Fibroblast of lung (primary cell): ENCODE data around the gene CIAO2A.

Source experiments
- EZH2 ChIP-seq: IDR thresholded peaks from 2 replicates; pipeline ENCODE4 v1.5.1; 2012; ENCODE audit warnings: low read length, control low read depth, mild to moderate bottlenecking; ENCODE audit errors: missing control alignments
- TF ChIP-seq, protein P1 (sequence below), 2 donors: IDR thresholded peaks in 1 of 2; conservative IDR thresholded peaks in 1 of 2; 1 replicate in 1 of 2; 2 replicates in 1 of 2; pipeline ENCODE4 v1.5.1; 2011 to 2012; ENCODE audit warnings: low read length in 2 of 2, control low read depth in 1 of 2, inconsistent platforms in 1 of 2, low read depth in 1 of 2, mild to moderate bottlenecking in 1 of 2

DNA sequence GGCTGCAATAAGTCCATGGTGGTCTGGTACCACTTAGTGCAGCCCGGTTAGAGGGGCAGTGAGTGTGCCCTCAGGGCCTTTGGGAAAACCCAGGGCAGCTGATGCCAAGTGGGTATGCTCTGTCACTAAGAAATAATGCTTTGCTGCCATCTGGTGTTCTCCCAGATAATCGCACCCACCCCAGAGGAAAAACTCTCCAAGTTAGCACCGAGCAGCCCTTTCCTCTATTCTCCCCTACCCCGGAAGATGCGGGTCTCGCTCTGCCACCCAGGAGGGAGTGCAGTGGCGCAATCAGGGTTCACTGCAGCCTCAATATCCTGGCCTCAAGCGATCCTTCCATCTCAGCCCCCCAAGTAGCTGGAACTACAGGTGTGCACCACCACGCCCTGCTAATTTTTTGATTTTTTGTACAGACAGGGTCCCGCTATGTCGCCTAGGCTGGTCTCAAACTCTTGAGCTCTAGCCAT lies 26.0 kb downstream of the CIAO2A start:
- TF ChIP-seq, protein P1, sequence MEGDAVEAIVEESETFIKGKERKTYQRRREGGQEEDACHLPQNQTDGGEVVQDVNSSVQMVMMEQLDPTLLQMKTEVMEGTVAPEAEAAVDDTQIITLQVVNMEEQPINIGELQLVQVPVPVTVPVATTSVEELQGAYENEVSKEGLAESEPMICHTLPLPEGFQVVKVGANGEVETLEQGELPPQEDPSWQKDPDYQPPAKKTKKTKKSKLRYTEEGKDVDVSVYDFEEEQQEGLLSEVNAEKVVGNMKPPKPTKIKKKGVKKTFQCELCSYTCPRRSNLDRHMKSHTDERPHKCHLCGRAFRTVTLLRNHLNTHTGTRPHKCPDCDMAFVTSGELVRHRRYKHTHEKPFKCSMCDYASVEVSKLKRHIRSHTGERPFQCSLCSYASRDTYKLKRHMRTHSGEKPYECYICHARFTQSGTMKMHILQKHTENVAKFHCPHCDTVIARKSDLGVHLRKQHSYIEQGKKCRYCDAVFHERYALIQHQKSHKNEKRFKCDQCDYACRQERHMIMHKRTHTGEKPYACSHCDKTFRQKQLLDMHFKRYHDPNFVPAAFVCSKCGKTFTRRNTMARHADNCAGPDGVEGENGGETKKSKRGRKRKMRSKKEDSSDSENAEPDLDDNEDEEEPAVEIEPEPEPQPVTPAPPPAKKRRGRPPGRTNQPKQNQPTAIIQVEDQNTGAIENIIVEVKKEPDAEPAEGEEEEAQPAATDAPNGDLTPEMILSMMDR (conservative IDR thresholded peaks at IDR 0.05 in 1 of 2, IDR thresholded peaks at IDR 0.05 in 1 of 2; ENCODE audit: low read depth in 1 of 2, low read length in 2 of 2) = peak; percentile 78 to 88
- TF ChIP-seq EZH2 = no peak
